A172 (cell line): ENCODE results near the gene HEXIM1. TPM values are rescaled to one million over a fixed set of nuclear protein-coding genes. Genes with fewer than 3 reads are reported as not detected.

ENCODE experiments used
- DNase-seq: peaks from one replicate; pipeline ENCODE4 v3.0.0-alpha.2; 2015; ENCODE audit warnings: low spot score
- total RNA-seq: library from RNA; depleted of rRNA; stranded (reverse); fragments of >200 nt; shearing (Covaris generic); gene quantifications from 2 replicates; pipeline ENCODE4 v1.2.3, GENCODE V29; 2014; rRNA removed

HEXIM1 gene
- total RNA-seq, 1 experiment from 2014 or later, result 8.4 TPM

- peak; percentile 89 for DNase-seq
Measured at GRCh38 chr17:45171338-45172231, 23.3 kb downstream of the HEXIM1 start.

- DNase-seq, result no peak
Measured at GRCh38 chr17:45172232-45172540, 23.9 kb downstream of the HEXIM1 start.

GRCh38 chr17:45172541-45173286 lies 24.4 kb downstream of the HEXIM1 start:
- DNase-seq, result peak; percentile 98

- DNase-seq, result no peak
Measured at GRCh38 chr17:45175759-45176115, 27.5 kb downstream of the HEXIM1 start.

- no peak for DNase-seq
Measured at GRCh38 chr17:45177563-45177962, 29.3 kb downstream of the HEXIM1 start.

GRCh38 chr17:45184144-45184543 lies 35.9 kb downstream of the HEXIM1 start:
- no peak for DNase-seq

GRCh38 chr17:45186801-45187354 lies 38.6 kb downstream of the HEXIM1 start:
- DNase-seq, result no peak

- DNase-seq, result no peak
Measured at GRCh38 chr17:45189009-45189408, 40.7 kb downstream of the HEXIM1 start.

GRCh38 chr17:45190503-45191255 lies 42.4 kb downstream of the HEXIM1 start:
- DNase-seq, result no peak

- no peak for DNase-seq
Measured at GRCh38 chr17:45195424-45195823, 47.1 kb downstream of the HEXIM1 start.

GRCh38 chr17:45197108-45197507 lies 48.8 kb downstream of the HEXIM1 start:
- no peak for DNase-seq

- peak; percentile 87 for DNase-seq
Measured at GRCh38 chr17:45197555-45198334, 49.5 kb downstream of the HEXIM1 start.

GRCh38 chr17:45200701-45201100 lies 52.4 kb downstream of the HEXIM1 start:
- no peak for DNase-seq

- no peak for DNase-seq
Measured at GRCh38 chr17:45201457-45201856, 53.2 kb downstream of the HEXIM1 start.

Other genes with a start within 250 kb of the HEXIM1 start
- gene EFTUD2, start 249.0 kb upstream of the HEXIM1 start, total RNA-seq, result 185 and 215 TPM in 2 replicates
- gene GFAP, start 233.0 kb upstream of the HEXIM1 start, total RNA-seq, result not detected in 2 replicates
- gene KIF18B, start 200.7 kb upstream of the HEXIM1 start, total RNA-seq, result 9.8 and 16.3 TPM in 2 replicates
- gene C1QL1, start 180.2 kb upstream of the HEXIM1 start, total RNA-seq, result 22.9 and 28.2 TPM in 2 replicates
- 33.0 and 34.8 TPM in 2 replicates for gene DCAKD, start 96.8 kb upstream of the HEXIM1 start, total RNA-seq
- 151 and 733 TPM in 2 replicates for gene NMT1, start 87.2 kb upstream of the HEXIM1 start, total RNA-seq
- 168 and 189 TPM in 2 replicates for gene PLCD3, start 16.0 kb upstream of the HEXIM1 start, total RNA-seq
- 4.7 and 10.3 TPM in 2 replicates for gene ACBD4, start 12.8 kb upstream of the HEXIM1 start, total RNA-seq
- 10.1 and 19.9 TPM in 2 replicates for gene HEXIM2, start 13.4 kb downstream of the HEXIM1 start, total RNA-seq
- gene FMNL1, start 73.4 kb downstream of the HEXIM1 start, total RNA-seq, result 36.3 and 44.8 TPM in 2 replicates
- not detected in 2 replicates for gene SPATA32, start 113.6 kb downstream of the HEXIM1 start, total RNA-seq
- gene MAP3K14, start 168.5 kb downstream of the HEXIM1 start, total RNA-seq, result 24.8 and 35.5 TPM in 2 replicates